GM21515 (cell line): ENCODE results near the gene KLF6.

ENCODE experiments used
- ATAC-seq: cut with Tn5 transposase; IDR thresholded peaks from one replicate; pipeline ENCODE4 v1.9.1; 2021; ENCODE audit not compliant: unreplicated experiment

Gene KLF6

GRCh38 chr10:3784510-3785250, at the start of gene KLF6:
Gene KLF6 (minus strand): TSS chr10:3785209. CDS start chr10:3785014, 195 bp downstream.
- ATAC-seq, result peak; percentile 37

DNA sequence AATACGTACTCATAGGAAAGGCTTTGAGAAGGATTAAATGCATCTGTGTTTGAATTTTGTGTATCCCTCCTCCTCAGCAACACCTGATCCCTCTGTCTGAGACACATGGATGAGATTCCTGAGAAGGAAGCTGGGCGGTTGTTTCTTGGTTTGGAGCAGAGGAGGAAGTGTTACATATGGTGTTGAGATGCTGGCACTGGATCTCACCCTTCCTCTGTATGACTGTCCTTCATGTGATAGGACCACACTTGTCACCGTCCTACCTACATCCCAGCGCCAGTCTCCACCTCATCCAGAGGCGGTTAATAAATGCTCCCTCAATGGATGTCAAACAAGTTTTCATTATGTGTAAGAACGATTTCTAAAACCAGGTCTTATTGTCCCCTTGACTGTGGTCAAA, 49.4 kb upstream of the KLF6 start:
- ATAC-seq, result no peak

DNA sequence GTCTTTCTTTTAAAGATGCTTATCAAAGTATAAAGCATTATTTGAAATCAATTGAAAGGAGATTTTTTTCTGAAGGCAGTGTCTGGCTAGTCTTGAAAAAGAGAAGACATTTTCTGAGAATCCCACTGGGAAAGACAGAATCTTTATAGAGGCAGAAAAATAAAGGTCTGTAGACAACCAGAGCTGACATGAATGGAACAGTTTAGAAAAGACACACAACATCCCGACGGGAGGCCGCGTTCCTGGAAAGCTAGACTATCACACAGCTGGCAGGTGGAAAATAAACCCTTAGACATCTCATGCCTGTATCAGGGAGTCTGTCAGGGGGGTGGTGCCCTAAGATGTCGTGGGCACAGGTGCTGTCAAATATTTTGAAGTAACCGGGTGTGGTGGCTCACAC, 48.0 kb upstream of the KLF6 start:
- no peak for ATAC-seq

- ATAC-seq, result no peak
Observed at GRCh38 chr10:3832022-3832786, 47.2 kb upstream of the KLF6 start.

GRCh38 chr10:3831608-3832007, 46.6 kb upstream of the KLF6 start:
- ATAC-seq, result no peak

GRCh38 chr10:3830946-3831345, 45.9 kb upstream of the KLF6 start:
- ATAC-seq, result no peak

- no peak for ATAC-seq
Observed at GRCh38 chr10:3829156-3830050, 44.4 kb upstream of the KLF6 start.

DNA sequence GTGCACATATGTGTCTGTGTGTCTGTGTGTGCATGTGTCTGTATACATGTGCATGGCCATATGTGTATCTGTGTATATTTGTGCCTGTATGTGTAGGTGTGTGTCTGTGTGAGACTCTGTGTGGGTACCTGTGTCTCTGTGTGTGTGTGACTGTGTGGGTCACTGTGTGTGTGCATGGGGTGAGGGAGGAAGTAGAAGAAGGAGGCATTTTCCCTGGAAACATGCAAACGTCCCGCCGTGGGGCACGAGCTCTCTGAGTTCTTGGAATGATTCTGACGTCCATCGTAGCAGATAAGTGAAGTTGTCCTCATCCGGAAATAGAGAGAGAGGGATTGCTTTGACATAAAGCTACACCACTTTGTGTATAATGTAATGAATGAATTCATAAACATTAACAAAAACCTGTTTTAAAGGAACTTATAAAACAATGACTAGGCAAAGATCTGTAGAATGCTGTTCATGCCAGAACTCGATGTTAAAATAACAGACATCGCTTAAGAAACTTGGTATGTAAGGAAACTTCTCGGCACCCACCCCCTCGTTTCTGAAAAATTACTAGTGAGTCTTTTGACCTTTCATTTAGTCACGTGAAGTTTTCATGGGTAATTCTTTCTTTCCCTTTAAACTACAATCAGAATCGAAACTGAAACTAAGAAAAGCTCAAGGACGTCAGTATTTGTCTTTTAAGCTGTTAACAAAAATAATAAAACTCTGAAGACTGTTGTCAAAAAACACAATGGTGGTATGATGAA, 43.6 kb upstream of the KLF6 start:
- ATAC-seq, result peak; percentile 52

GRCh38 chr10:3827768-3828403, 42.9 kb upstream of the KLF6 start:
- no peak for ATAC-seq

DNA sequence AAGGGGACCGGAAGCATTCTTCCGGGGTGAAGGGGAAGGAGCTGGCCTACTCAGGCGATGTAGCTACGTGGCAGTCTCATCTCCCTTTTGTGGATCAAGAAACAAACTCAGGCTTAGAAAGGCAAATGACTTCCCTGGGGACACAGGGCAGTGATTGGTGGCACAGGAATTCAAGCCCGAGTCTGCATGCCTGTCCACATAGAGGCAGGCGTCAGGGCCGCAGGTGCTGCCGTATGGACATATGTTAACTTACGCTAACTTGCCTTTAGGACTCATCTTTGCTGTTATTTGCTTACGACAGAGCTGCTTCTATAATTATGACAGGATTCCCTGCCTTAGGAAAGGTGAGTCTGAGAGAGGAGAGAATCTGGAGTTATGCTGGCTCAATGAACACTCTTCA, 42.3 kb upstream of the KLF6 start:
- no peak for ATAC-seq

GRCh38 chr10:3825862-3826351, 40.9 kb upstream of the KLF6 start:
- no peak for ATAC-seq

DNA sequence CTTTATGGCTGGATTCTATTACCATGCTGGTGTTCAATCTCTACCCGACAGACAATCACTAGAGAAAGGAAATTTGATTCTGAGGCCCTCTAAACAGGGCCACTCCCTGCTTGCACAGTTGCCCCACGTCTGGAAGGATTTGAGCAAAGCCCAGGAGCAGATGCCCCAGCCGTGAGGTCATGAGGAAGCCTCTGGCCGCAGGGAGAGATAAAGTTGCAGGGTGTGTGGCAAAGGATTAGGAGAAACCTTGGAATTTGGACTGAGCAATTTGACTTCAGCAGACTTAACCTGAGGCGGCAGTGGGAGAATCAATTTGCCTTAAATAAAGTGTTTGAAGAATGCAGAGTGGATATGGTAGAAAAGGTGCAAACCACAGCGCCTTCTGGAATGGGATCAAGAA, 40.2 kb upstream of the KLF6 start:
- ATAC-seq, result no peak

DNA sequence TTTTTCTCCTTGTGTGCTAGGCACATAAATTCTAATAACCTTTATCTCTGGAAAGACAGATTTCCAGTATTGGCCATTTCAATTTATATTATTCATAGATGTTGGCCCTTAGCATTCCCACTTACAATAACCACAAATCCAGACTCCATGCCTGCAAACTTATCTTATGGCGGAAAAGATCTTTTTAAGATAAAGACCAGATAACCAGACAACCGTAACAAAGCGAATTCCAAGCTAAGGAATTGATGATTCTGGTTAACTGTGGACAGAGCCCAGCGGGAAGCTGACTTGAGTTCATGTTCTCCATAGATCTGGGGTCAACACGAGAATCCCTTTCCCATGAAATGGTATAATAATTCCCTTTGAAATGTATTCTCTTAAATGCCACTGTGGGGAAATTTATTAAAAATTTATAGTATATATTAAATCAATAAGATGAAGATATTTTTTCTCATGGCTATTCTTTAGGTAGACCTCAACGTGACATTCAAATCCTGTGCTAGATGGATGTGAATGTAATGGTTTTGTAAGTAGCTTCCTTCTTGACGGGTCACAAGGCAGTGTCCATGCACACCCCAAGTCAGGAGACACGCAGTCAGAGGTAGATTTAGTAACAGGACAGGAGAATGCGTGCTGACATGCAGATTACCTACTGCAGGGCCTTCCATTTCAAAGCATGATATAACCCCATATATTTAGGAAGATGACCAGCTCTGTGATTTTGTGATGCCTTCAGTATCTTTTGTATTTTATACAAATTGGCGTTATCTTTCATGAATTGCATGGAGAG, 37.7 kb upstream of the KLF6 start:
- no peak for ATAC-seq

DNA sequence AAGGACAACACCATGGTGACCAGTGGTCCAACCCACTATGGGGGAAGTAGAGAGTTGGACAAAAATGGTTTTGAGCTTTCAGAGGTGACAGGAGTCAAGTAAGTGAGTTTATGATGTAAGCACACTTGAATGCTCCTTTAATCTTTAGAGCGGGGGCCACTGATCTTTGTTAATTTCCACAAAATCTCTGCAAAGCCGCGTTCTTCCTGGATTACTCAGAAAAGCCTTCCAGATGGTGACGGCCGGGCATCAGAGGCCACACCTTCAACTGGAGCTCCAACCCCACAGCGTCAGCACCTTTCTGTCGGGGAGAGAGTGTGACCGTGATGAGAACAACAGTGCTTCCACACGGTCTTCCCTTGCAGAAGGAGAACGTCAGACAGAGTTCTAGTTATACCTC, 35.2 kb upstream of the KLF6 start:
- no peak for ATAC-seq

GRCh38 chr10:3816995-3817394, 32.0 kb upstream of the KLF6 start:
- no peak for ATAC-seq

- no peak for ATAC-seq
Observed at GRCh38 chr10:3814838-3815220, 29.8 kb upstream of the KLF6 start.

- no peak for ATAC-seq
Observed at GRCh38 chr10:3813986-3814837, 29.2 kb upstream of the KLF6 start.

- ATAC-seq, result no peak
Observed at GRCh38 chr10:3813267-3813666, 28.3 kb upstream of the KLF6 start.
